Hippocampal formation (tissue), 2 donors: Measurements from ENCODE around the gene CAMTA1.

Experiments used
- DNase-seq, 2 donors: peaks; one replicate each; lab custom pipeline; 2025; lab: John Stamatoyannopoulos, UW

Gene CAMTA1

GRCh38 chr1:6927626-6928025 is 142.4 kb downstream of the CAMTA1 start:
- no peak for DNase-seq

GRCh38 chr1:6928106-6928885 is 143.0 kb downstream of the CAMTA1 start:
- DNase-seq, result no peak

- no peak for DNase-seq
These were observed 145.6 kb downstream of the CAMTA1 start for GRCh38 chr1:6930732-6931300.

GRCh38 chr1:6935361-6935883 is 150.2 kb downstream of the CAMTA1 start:
- DNase-seq, result no peak

- DNase-seq, result no peak
These were observed 150.8 kb downstream of the CAMTA1 start for GRCh38 chr1:6935911-6936690.

- DNase-seq, result no peak
These were observed 151.8 kb downstream of the CAMTA1 start for GRCh38 chr1:6937048-6937447.

GRCh38 chr1:6939363-6939762 is 154.1 kb downstream of the CAMTA1 start:
- no peak for DNase-seq

- no peak for DNase-seq
These were observed 156.5 kb downstream of the CAMTA1 start for GRCh38 chr1:6941786-6942185.

GRCh38 chr1:6942990-6943389 is 157.7 kb downstream of the CAMTA1 start:
- no peak for DNase-seq

- DNase-seq, result no peak
These were observed 159.2 kb downstream of the CAMTA1 start for GRCh38 chr1:6944434-6944833.

- no peak for DNase-seq
These were observed 162.7 kb downstream of the CAMTA1 start for GRCh38 chr1:6947952-6948351.

GRCh38 chr1:6948416-6948815 is 163.2 kb downstream of the CAMTA1 start:
- DNase-seq, result no peak

- no peak for DNase-seq
These were observed 163.6 kb downstream of the CAMTA1 start for GRCh38 chr1:6948861-6949260.

GRCh38 chr1:6950001-6950765 is 164.9 kb downstream of the CAMTA1 start:
- DNase-seq, result no peak

GRCh38 chr1:6951536-6951935 is 166.3 kb downstream of the CAMTA1 start:
- no peak for DNase-seq

GRCh38 chr1:6953216-6953615 is 168.0 kb downstream of the CAMTA1 start:
- DNase-seq, result no peak

GRCh38 chr1:6953907-6954364 is 168.7 kb downstream of the CAMTA1 start:
- no peak for DNase-seq

- no peak for DNase-seq
These were observed 169.3 kb downstream of the CAMTA1 start for GRCh38 chr1:6954591-6954990.

GRCh38 chr1:6955357-6956094 is 170.3 kb downstream of the CAMTA1 start:
- no peak for DNase-seq

GRCh38 chr1:6956488-6957159 is 171.4 kb downstream of the CAMTA1 start:
- DNase-seq, result no peak

- no peak for DNase-seq
These were observed 172.1 kb downstream of the CAMTA1 start for GRCh38 chr1:6957341-6957740.
